ENCODE measurements around the gene PNPLA1.

The PNPLA1 gene

DNA sequence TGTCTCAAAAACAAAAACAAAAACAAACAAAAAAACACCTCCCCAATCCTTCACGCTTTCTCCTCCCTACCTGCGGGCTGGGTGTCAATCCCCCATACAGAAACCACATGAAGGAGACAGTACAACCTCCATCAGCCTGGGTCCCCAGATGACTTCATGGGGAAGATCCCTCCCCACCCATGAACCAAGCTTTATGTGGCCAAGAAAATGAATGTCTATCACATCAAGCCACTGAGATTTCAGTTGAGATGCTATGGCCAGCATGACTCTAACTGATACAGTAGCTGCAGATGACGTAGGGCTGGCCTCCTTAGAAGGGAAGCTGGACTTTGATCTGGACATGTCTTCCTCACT is 88.0 kb downstream of the PNPLA1 start:
- no peak for DNase-seq (ENCODE audit: low spot score)
- no peak for TF ChIP-seq CTCF (IDR thresholded peaks at IDR 0.05)
- no peak overlapping the region for H3K4me3 ChIP-seq
- H3K27ac ChIP-seq: peak overlapping the region; percentile 40 to 85

Measured in coronary artery (tissue), 2 donors.